ENCODE results near the gene ILRUN.

Gene ILRUN

DNA sequence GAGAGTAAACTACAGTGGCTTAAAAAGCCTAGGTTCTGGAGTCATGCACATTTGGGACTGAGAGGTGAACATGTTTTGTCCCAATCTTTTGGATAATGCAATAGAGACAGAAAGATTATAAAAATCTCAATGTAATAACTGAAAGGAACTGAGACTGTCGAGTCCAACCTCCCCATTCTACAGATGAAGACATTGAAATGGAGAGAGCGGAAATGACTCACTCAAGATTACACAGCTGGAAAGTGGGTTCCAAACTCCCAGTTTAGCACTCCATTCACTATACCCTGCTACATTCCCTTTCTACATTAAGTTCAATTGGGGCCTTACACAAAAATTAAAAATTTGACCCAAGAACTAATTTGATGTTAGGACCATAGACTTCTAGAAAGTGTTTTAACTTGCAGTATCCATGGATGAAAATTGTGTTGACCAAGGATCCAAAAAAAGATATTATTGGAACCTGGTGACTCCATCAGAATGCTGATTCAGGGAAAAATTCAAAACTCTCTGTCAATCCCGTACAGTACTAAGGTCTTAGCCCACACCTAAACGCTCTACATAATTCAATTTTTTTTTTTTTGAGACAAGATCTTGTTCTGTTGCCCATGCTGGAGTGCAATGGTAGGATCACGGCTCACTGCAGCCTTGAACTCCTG lies 1.5 kb upstream of the ILRUN start:
- Histone ChIP-seq H3K27me3 (no peaks in the 10 kb centered on the region), H3K36me3 (no peaks in the 10 kb centered on the region), H3K4me3 (ENCODE audit: low read depth, low read length) (no peak overlapping the region), H3K9me3 (no peaks in the 10 kb centered on the region), H3K4me1 (peaks cover 3% of the 10 kb centered on the region; the same call in 1 of the 2 replicates)
- no peak for DNase-seq
- TF ChIP-seq, protein P1, sequence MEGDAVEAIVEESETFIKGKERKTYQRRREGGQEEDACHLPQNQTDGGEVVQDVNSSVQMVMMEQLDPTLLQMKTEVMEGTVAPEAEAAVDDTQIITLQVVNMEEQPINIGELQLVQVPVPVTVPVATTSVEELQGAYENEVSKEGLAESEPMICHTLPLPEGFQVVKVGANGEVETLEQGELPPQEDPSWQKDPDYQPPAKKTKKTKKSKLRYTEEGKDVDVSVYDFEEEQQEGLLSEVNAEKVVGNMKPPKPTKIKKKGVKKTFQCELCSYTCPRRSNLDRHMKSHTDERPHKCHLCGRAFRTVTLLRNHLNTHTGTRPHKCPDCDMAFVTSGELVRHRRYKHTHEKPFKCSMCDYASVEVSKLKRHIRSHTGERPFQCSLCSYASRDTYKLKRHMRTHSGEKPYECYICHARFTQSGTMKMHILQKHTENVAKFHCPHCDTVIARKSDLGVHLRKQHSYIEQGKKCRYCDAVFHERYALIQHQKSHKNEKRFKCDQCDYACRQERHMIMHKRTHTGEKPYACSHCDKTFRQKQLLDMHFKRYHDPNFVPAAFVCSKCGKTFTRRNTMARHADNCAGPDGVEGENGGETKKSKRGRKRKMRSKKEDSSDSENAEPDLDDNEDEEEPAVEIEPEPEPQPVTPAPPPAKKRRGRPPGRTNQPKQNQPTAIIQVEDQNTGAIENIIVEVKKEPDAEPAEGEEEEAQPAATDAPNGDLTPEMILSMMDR (IDR thresholded peaks at IDR 0.05; ENCODE audit: low read depth, low read length), result no peak

DNA sequence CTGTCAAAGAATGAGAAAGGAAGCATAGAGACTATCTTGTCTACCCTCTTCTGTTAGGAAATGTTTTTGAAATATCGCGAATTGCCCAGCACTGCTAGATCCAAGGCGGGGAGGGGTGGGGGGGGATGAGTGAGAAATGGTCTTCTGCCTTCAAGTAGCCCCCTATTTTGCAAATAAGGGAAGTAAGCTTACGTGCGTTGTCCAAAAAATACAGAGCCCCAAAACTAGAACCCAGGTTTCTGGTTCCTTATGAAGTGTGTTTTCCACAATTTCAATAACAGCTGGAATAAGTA lies 923 bp upstream of the ILRUN start:
- Histone ChIP-seq H3K36me3 (no peaks in the 10 kb centered on the region), H3K27me3 (no peaks in the 10 kb centered on the region), H3K4me1 (peaks cover 3% of the 10 kb centered on the region; the same call in 1 of the 2 replicates), H3K9me3 (no peaks in the 10 kb centered on the region), H3K4me3 (ENCODE audit: low read depth, low read length) (peak overlapping the region; percentile 82)
- no peak for DNase-seq
- TF ChIP-seq, protein P1 (IDR thresholded peaks at IDR 0.05; ENCODE audit: low read depth, low read length), result no peak

- TF ChIP-seq, protein P1 (IDR thresholded peaks at IDR 0.05; ENCODE audit: low read depth, low read length), result no peak
- H3K4me1 ChIP-seq, result peaks cover 3% of the 10 kb centered on the region; the same call in 1 of the 2 replicates
- DNase-seq, result no peak
- no peaks in the 10 kb centered on the region for H3K36me3 ChIP-seq
- H3K9me3 ChIP-seq, result no peaks in the 10 kb centered on the region
- H3K4me3 ChIP-seq (ENCODE audit: low read depth, low read length), result peak overlapping the region; percentile 92
- no peaks in the 10 kb centered on the region for H3K27me3 ChIP-seq
Measured at GRCh38 chr6:34696189-34696738, 303 bp downstream of the ILRUN start.

DNA sequence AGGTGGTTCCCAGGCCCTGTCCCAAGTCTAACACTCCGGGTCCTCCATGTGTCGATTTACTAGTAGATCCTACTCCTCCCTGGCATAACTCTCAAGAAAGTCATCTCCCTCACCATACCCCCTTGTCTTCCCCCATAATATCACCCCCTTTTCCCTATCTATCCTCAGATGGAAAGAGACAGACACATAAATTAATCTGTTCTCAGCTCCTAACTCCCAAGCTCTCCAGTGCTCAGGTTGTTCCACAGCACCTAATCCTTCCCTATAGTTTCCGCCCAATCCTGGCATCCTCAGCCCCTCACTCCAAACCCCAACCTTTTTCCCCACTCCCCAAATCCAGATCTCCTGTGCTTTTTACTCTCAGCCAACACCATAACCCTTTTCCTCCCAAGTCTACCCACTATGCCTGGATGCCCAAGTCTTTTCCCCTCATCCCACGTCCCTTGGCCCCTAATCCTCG lies 808 bp downstream of the ILRUN start:
- no peak for DNase-seq
- Histone ChIP-seq H3K27me3 (no peaks in the 10 kb centered on the region), H3K36me3 (no peaks in the 10 kb centered on the region), H3K4me3 (ENCODE audit: low read depth, low read length) (peak overlapping the region; percentile 92), H3K9me3 (no peaks in the 10 kb centered on the region), H3K4me1 (peaks cover 3% of the 10 kb centered on the region; the same call in 1 of the 2 replicates)
- TF ChIP-seq, protein P1 (IDR thresholded peaks at IDR 0.05; ENCODE audit: low read depth, low read length), result no peak

DNA sequence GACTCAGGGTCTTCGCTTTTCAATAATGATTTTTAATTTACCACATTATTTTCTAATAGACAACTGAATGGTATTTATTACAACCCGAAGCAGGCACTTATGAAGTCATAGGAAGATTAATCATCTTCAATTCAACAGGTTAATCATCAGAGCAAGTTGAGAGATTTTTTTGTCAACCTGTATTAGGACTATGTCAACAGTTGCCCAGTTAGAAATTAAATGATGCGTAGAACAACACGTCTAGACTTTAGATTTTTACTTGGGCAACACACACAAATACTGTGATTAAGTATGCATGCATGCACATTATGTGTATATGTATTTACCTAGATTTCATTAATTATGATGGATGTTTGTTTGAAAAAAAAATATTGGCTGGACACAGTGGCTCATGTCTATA lies 4.3 kb downstream of the ILRUN start:
- Histone ChIP-seq H3K9me3 (no peaks in the 10 kb centered on the region), H3K4me1 (peaks cover 3% of the 10 kb centered on the region; the same call in 1 of the 2 replicates), H3K4me3 (ENCODE audit: low read depth, low read length) (no peak overlapping the region), H3K27me3 (no peaks in the 10 kb centered on the region), H3K36me3 (peaks cover 5% of the 10 kb centered on the region; the same call in 1 of the 2 replicates)
- DNase-seq, result no peak
- TF ChIP-seq, protein P1 (IDR thresholded peaks at IDR 0.05; ENCODE audit: low read depth, low read length), result no peak

DNA sequence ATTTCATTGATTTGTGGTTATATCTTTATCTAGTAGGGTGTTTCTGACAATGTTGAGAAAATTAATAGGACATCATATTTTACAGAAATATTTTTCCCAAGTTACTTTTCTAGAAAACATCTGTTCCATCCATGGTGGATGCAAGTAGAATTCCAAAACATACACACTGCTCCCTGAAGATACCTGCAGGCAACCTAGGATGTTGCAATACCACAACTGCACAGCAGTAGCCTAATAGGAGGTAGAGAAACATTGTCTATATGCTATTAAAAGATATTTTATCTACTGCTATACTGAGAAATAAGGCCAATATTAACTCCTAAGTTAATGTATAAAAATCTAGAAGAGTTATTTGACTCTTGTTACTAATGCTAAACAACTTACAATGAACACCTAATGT lies 6.8 kb downstream of the ILRUN start:
- Histone ChIP-seq H3K9me3 (no peaks in the 10 kb centered on the region), H3K4me3 (ENCODE audit: low read depth, low read length) (no peak overlapping the region), H3K36me3 (peaks cover 5% of the 10 kb centered on the region; the same call in 1 of the 2 replicates), H3K4me1 (no peaks in the 10 kb centered on the region), H3K27me3 (no peaks in the 10 kb centered on the region)
- TF ChIP-seq, protein P1 (IDR thresholded peaks at IDR 0.05; ENCODE audit: low read depth, low read length), result no peak
- DNase-seq, result no peak
